Esophagus muscularis mucosa (tissue), 4 donors: ENCODE results near the gene HAPLN3. TPM values are rescaled to one million over a fixed set of nuclear protein-coding genes. Genes with fewer than 3 reads are reported as not detected.

Experiments
- DNase-seq: peaks from one replicate; pipeline ENCODE4 v3.0.0-alpha.2; 2017; ENCODE audit errors: extremely low spot score
- H3K27ac ChIP-seq, 4 donors: fragments of 200-600 bp; sonication (generic); replicated peaks in 1 of 4; 1 replicate in 3 of 4; 2 replicates in 1 of 4; pipeline ENCODE4 v1.5.1; 2016 to 2019; ENCODE audit warnings: mild to moderate bottlenecking in 1 of 4
- H3K27me3 ChIP-seq, 4 donors: fragments of 200-600 bp; sonication (generic); one replicate each; pipeline versions ENCODE4 v1.5.1 to v1.6.0; 2016 to 2019
- H3K36me3 ChIP-seq, 4 donors: fragments of 200-600 bp; sonication (generic); one replicate each; pipeline ENCODE4 v1.5.1; 2016 to 2019
- H3K4me1 ChIP-seq, 4 donors: fragments of 200-600 bp; sonication (generic); one replicate each; pipeline ENCODE4 v1.5.1; 2016 to 2019
- H3K4me3 ChIP-seq, 4 donors: fragments of 200-600 bp; sonication (generic); 1 replicate in 2 of 4; 2 replicates in 2 of 4; pipeline ENCODE4 v1.5.1; 2016 to 2019; ENCODE audit warnings: mild to moderate bottlenecking in 4 of 4, moderate library complexity in 1 of 4
- H3K9me3 ChIP-seq, 4 donors: fragments of 200-600 bp; sonication (generic); 1 replicate in 3 of 4; 2 replicates in 1 of 4; pipeline ENCODE4 v1.5.1; 2016 to 2019
- EP300 ChIP-seq: sonication (generic); formaldehyde crosslinking; IDR thresholded peaks from one replicate; pipeline ENCODE4 v1.6.1; 2017; ENCODE audit warnings: antibody characterized with exemption
- POLR2A ChIP-seq: fragments of 450-650 bp; IDR thresholded peaks from one replicate; pipeline ENCODE4 v1.6.1; 2017; ENCODE audit warnings: antibody characterized with exemption, moderate library complexity, mild to moderate bottlenecking, low read depth
- POLR2AphosphoS5 ChIP-seq, 2 donors: sonication (generic); formaldehyde crosslinking; IDR thresholded peaks; one replicate each; pipeline ENCODE4 v1.6.1; 2017; ENCODE audit warnings: antibody characterized with exemption in 2 of 2
- WGBS: methylation state at CpG from one replicate; pipeline ENCODE4 v1.1.5; 2018; 5-methylcytosine and 5-hydroxymethylcytosine counted together
- intact Hi-C: fragments of 100-400 bp; cut with DNase I; formaldehyde crosslinking; loops from one replicate; pipeline ENCODE4 v1.15.1; 2023
- total RNA-seq, 4 donors: library from RNA; depleted of rRNA; stranded (reverse); fragments of >200 nt; gene quantifications; one replicate each; pipeline versions ENCODE4 v1.1.0 to v1.2.1, GENCODE V29; 2016
- TF ChIP-seq, protein P1 (sequence below), 3 experiments: fragments of 200-600 bp in 2 of 3; fragments of 450-650 bp in 1 of 3; sonication (generic) in 2 of 3; IDR thresholded peaks; one replicate each; pipeline ENCODE4 v1.5.1; 2017 to 2019; ENCODE audit warnings: antibody characterized with exemption in 3 of 3, mild to moderate bottlenecking in 2 of 3, moderate library complexity in 1 of 3

The HAPLN3 gene
- total RNA-seq, 4 donors from 2014 or later = 5.0 to 13.4 (median 9.9) TPM

DNA sequence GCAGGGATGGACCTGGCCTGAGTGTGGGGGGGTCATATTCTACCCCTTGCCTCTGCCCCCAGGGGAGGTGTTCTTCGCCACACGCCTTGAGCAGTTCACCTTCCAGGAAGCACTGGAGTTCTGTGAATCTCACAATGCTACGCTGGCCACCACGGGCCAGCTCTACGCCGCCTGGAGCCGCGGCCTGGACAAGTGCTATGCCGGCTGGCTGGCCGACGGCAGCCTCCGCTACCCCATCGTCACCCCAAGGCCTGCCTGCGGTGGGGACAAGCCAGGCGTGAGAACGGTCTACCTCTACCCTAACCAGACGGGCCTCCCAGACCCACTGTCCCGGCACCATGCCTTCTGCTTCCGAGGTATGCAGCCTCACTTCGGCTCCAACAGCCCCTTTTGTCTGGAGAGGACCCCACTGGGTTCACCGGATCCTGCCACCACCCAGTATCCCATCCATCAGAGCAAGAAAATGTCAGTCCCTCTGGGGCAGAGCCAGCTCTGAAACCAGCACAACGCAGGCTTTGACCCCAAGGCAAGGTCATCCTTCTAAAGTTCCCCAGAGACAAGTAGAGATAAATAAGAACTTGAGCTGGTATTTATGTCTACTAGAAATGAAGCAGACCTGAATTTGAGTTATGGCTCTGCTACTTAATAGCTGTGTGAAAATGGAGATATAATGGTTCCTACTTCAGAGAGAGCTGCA lies 45.8 kb downstream of the HAPLN3 start:
- Histone ChIP-seq H3K36me3 (no peaks in the 10 kb centered on the region), H3K4me3 (no peak overlapping the region), H3K27ac (no peak overlapping the region), H3K4me1 (no peaks in the 10 kb centered on the region), H3K9me3 (no peaks in the 10 kb centered on the region), H3K27me3 (peaks cover 0 to 42% (median 0%) of the 10 kb centered on the region in 4 donors)
- no peak for DNase-seq
- TF ChIP-seq EP300 = no peak
- no peak for TF ChIP-seq POLR2AphosphoS5 (IDR thresholded peaks at IDR 0.05)
- TF ChIP-seq, protein P1, sequence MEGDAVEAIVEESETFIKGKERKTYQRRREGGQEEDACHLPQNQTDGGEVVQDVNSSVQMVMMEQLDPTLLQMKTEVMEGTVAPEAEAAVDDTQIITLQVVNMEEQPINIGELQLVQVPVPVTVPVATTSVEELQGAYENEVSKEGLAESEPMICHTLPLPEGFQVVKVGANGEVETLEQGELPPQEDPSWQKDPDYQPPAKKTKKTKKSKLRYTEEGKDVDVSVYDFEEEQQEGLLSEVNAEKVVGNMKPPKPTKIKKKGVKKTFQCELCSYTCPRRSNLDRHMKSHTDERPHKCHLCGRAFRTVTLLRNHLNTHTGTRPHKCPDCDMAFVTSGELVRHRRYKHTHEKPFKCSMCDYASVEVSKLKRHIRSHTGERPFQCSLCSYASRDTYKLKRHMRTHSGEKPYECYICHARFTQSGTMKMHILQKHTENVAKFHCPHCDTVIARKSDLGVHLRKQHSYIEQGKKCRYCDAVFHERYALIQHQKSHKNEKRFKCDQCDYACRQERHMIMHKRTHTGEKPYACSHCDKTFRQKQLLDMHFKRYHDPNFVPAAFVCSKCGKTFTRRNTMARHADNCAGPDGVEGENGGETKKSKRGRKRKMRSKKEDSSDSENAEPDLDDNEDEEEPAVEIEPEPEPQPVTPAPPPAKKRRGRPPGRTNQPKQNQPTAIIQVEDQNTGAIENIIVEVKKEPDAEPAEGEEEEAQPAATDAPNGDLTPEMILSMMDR (IDR thresholded peaks at IDR 0.05) = no peak
- no peak for TF ChIP-seq POLR2A
- intact Hi-C loops = no loop called here
- 77% methylated on average over 12 of the region's 22 CpGs for WGBS

DNA sequence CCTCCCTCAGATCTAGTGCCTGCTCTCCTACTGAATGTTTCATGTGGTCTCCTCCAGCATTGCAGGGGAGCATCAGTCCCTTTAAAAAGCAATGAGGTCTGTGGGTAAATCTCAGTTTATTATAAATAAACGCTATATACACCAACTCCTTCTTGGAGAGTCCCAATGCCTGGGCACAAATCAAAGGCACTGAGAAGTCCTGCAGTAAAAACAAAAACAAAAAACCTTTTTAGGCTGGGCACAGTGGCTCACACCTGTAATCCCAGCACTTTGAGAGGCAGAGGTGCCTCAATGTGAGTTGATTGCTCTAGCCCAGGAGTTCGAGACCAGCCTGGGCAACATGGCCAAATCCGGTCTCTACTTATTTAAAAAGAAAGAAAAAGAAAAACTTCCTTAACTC lies 47.1 kb downstream of the HAPLN3 start:
- intact Hi-C loops = no loop called here
- no peak overlapping the region for H3K27ac ChIP-seq
- TF ChIP-seq EP300 (no peak), POLR2A (no peak), POLR2AphosphoS5 (IDR thresholded peaks at IDR 0.05) (no peak)
- TF ChIP-seq, protein P1 (IDR thresholded peaks at IDR 0.05) = no peak

DNA sequence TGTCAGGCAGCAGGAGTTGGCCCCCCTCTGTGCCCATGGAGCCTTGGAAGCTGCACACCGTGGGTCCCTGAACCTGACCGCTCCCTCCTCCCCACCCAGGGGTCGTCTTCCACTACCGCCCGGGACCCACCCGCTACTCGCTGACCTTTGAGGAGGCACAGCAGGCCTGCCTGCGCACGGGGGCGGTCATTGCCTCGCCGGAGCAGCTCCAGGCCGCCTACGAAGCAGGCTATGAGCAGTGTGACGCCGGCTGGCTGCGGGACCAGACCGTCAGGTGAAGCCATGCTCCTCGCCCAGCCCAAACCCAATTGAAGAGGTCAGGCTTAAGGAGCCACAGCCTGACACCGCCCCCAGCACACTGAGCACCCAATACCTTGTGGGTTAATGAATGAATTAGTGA lies 48.2 kb downstream of the HAPLN3 start:
- Histone ChIP-seq H3K27me3 (peaks cover 0 to 29% (median 0%) of the 10 kb centered on the region in 4 donors), H3K4me3 (no peak overlapping the region), H3K36me3 (no peaks in the 10 kb centered on the region), H3K4me1 (no peaks in the 10 kb centered on the region), H3K27ac (no peak overlapping the region), H3K9me3 (no peaks in the 10 kb centered on the region)
- TF ChIP-seq POLR2AphosphoS5 (IDR thresholded peaks at IDR 0.05) (no peak), EP300 (no peak), POLR2A (no peak)
- TF ChIP-seq, protein P1 (IDR thresholded peaks at IDR 0.05) = no peak
- no peak for DNase-seq
- intact Hi-C loops = no loop called here
- 91% methylated on average over 17 of the region's 20 CpGs for WGBS

More for the DNA sequence above, 47.1 kb downstream of the HAPLN3 start:
- no peak overlapping the region for H3K4me3 ChIP-seq
- peaks cover 0 to 35% (median 0%) of the 10 kb centered on the region in 4 donors for H3K27me3 ChIP-seq
- no peaks in the 10 kb centered on the region for H3K9me3 ChIP-seq
- H3K4me1 ChIP-seq = no peaks in the 10 kb centered on the region
- no peaks in the 10 kb centered on the region for H3K36me3 ChIP-seq
- DNase-seq = no peak
- 94% methylated on average over 3 of the region's 3 CpGs for WGBS

DNA sequence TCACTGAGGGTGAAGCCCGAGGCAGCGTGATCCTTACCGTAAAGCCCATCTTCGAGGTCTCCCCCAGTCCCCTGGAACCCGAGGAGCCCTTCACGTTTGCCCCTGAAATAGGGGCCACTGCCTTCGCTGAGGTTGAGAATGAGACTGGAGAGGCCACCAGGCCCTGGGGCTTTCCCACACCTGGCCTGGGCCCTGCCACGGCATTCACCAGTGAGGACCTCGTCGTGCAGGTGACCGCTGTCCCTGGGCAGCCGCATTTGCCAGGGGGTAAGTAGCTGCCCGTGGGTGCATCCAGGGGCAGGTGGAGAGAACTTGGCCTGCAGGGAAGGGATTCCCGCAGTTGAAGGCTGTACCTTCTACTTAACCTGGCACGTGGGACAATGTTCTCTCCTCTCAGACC lies 49.7 kb downstream of the HAPLN3 start:
- H3K36me3 ChIP-seq = no peaks in the 10 kb centered on the region
- H3K27ac ChIP-seq = no peak overlapping the region
- no peaks in the 10 kb centered on the region for H3K4me1 ChIP-seq
- DNase-seq = no peak
- no peaks in the 10 kb centered on the region for H3K9me3 ChIP-seq
- no peak overlapping the region for H3K4me3 ChIP-seq
- no peak for TF ChIP-seq POLR2A
- TF ChIP-seq POLR2AphosphoS5 (IDR thresholded peaks at IDR 0.05) = no peak
- TF ChIP-seq, protein P1 (IDR thresholded peaks at IDR 0.05) = no peak
- TF ChIP-seq EP300 = no peak
- H3K27me3 ChIP-seq = peaks cover 0 to 17% (median 0%) of the 10 kb centered on the region in 4 donors
- intact Hi-C loops = no loop called here
- WGBS = 90% methylated on average over 14 of the region's 15 CpGs
